ENCODE measurements around the gene KIF2A. TPM values are rescaled to one million over a fixed set of nuclear protein-coding genes. Genes with fewer than 3 reads are reported as not detected.

Gene KIF2A
- 10 to 100 TPM; 36.5 to 45.6 (median 41.9) TPM for total RNA-seq

GRCh38 chr5:62305715-62306322, at the start of gene KIF2A:
Gene KIF2A, plus strand, starts transcription at chr5:62306206. Its CDS starts 267 bp downstream, at chr5:62306473.
- TF ChIP-seq, protein P1, sequence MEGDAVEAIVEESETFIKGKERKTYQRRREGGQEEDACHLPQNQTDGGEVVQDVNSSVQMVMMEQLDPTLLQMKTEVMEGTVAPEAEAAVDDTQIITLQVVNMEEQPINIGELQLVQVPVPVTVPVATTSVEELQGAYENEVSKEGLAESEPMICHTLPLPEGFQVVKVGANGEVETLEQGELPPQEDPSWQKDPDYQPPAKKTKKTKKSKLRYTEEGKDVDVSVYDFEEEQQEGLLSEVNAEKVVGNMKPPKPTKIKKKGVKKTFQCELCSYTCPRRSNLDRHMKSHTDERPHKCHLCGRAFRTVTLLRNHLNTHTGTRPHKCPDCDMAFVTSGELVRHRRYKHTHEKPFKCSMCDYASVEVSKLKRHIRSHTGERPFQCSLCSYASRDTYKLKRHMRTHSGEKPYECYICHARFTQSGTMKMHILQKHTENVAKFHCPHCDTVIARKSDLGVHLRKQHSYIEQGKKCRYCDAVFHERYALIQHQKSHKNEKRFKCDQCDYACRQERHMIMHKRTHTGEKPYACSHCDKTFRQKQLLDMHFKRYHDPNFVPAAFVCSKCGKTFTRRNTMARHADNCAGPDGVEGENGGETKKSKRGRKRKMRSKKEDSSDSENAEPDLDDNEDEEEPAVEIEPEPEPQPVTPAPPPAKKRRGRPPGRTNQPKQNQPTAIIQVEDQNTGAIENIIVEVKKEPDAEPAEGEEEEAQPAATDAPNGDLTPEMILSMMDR (IDR thresholded peaks at IDR 0.05; ENCODE audit: low read depth), result no peak

DNA sequence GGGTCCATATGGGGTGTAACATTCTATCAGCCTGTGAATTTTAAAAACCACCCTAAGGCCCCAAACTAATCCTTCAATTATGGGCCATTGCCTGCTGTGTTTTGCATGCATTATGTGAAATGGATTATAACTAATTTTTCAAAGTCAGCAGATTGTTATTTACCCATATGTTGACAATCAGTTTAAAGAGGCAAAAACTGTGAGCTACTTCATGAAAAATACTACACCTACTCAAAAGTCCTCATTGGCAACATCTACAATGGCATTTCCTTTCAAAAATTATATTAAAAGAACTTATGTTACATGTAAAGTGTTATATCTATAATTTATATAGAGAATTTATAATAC, 49.0 kb upstream of the KIF2A start:
- TF ChIP-seq, protein P1 (IDR thresholded peaks at IDR 0.05; ENCODE audit: low read depth), result no peak

DNA sequence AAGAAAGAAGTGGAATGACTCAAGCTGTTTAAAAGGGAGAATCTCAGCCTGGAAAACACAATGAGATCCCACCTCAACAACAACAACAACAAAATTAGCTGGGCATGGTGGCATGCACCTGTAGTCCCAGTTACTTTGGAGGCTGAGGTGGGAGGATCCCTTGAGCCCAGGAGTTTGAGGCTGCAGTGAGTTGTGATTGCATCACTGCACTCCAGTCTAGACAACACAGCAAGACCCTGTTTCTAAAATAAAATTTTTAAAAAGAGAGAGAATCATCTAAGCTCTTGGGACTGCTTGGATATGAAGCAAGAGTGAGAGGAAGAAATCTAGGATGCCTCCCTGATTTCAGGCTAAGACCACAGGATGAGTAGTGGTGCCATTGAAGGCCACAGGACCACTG, 47.4 kb upstream of the KIF2A start:
- TF ChIP-seq, protein P1 (IDR thresholded peaks at IDR 0.05; ENCODE audit: low read depth), result no peak

GRCh38 chr5:62259699-62260250, 46.2 kb upstream of the KIF2A start:
- TF ChIP-seq, protein P1 (IDR thresholded peaks at IDR 0.05; ENCODE audit: low read depth), result no peak

- TF ChIP-seq, protein P1 (IDR thresholded peaks at IDR 0.05; ENCODE audit: low read depth), result no peak
Measured at GRCh38 chr5:62260513-62260912, 45.5 kb upstream of the KIF2A start.

- TF ChIP-seq, protein P1 (IDR thresholded peaks at IDR 0.05; ENCODE audit: low read depth), result no peak
Measured at GRCh38 chr5:62263401-62263800, 42.6 kb upstream of the KIF2A start.

- TF ChIP-seq, protein P1 (IDR thresholded peaks at IDR 0.05; ENCODE audit: low read depth), result no peak
Measured at GRCh38 chr5:62265648-62266112, 40.3 kb upstream of the KIF2A start.

Data from subcutaneous adipose tissue (tissue), 4 donors.